BLaER1 treated with 17β-estradiol and CSF1 and Interleukin-3, amounts not matched to agents 10 nM and 100 nM (cell line): ENCODE measurements around the gene DISC1.

Experiments used
- H3K27ac ChIP-seq, 11 experiments: shearing (Covaris generic); formaldehyde crosslinking; 2 replicates each; pipeline ENCODE4 v1.8.1; 2022
- H3K27me3 ChIP-seq, 11 experiments: shearing (Covaris generic); formaldehyde crosslinking; 2 replicates each; pipeline ENCODE4 v1.8.1; 2022
- H3K36me3 ChIP-seq, 11 experiments: shearing (Covaris generic); formaldehyde crosslinking; 2 replicates each; pipeline ENCODE4 v1.8.1; 2022
- H3K4me1 ChIP-seq, 10 experiments: shearing (Covaris generic); formaldehyde crosslinking; 2 replicates each; pipeline ENCODE4 v1.8.1; 2022
- H3K4me2 ChIP-seq, 11 experiments: shearing (Covaris generic); formaldehyde crosslinking; 2 replicates each; pipeline ENCODE4 v1.8.1; 2022
- H3K4me3 ChIP-seq, 10 experiments: shearing (Covaris generic); formaldehyde crosslinking; 2 replicates each; pipeline ENCODE4 v1.8.1; 2022
- H3K9ac ChIP-seq, 11 experiments: shearing (Covaris generic); formaldehyde crosslinking; 2 replicates each; pipeline ENCODE4 v1.8.1; 2022
- H3K9me3 ChIP-seq, 11 experiments: shearing (Covaris generic); formaldehyde crosslinking; replicated peaks in 1 of 11; 2 replicates each; pipeline ENCODE4 v1.8.1; 2022
- H4K20me1 ChIP-seq, 11 experiments: shearing (Covaris generic); formaldehyde crosslinking; 2 replicates each; pipeline ENCODE4 v1.8.1; 2022
- Cebpa-rat ChIP-seq, 11 experiments: shearing (Covaris generic); IDR thresholded peaks; 2 replicates each; pipeline ENCODE4 v1.8.1; 2022

DISC1 gene

GRCh38 chr1:232031156-232031555 lies 404.6 kb downstream of the DISC1 start:
- no peak overlapping the region for H3K4me3 ChIP-seq
- H3K4me2 ChIP-seq = no peak overlapping the region
- H3K36me3 ChIP-seq = peaks cover 0 to 92% (median 6%) of the 10 kb centered on the region in 11 experiments; a peak in 10 of 22 replicates
- H3K27ac ChIP-seq = no peak overlapping the region
- H4K20me1 ChIP-seq = no peaks in the 10 kb centered on the region
- TF ChIP-seq Cebpa-rat (IDR thresholded peaks at IDR 0.05) = no peak
- H3K4me1 ChIP-seq = no peaks in the 10 kb centered on the region
- no peak overlapping the region for H3K9ac ChIP-seq
- H3K9me3 ChIP-seq = no peaks in the 10 kb centered on the region
- no peaks in the 10 kb centered on the region for H3K27me3 ChIP-seq

DNA sequence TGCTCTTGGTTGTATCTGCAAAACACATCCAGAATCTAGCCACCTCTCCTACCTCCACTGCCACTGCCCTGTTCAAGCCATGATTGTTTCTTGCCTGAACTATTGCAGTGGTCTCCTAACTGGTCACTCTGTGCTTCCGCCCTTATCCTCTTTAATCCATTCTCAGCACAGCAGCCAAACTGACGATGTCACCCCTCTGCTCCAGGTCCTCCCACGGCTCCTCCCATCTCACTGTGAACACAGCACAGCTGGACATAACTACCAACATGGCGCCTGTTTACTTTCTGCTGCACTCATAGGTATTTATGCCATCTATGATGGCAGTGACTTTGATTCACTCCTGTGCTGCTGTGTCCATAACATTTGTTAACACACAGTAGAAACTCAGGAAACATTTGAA lies 406.7 kb downstream of the DISC1 start:
- Histone ChIP-seq H3K27ac (no peak overlapping the region), H3K4me1 (no peaks in the 10 kb centered on the region), H3K36me3 (peaks cover 0 to 80% (median 0%) of the 10 kb centered on the region in 11 experiments; a peak in 8 of 22 replicates), H4K20me1 (no peaks in the 10 kb centered on the region; a peak in 1 of 22 replicates), H3K9me3 (no peaks in the 10 kb centered on the region), H3K27me3 (no peaks in the 10 kb centered on the region), H3K4me3 (no peak overlapping the region), H3K9ac (no peak overlapping the region), H3K4me2 (no peak overlapping the region)
- TF ChIP-seq Cebpa-rat (IDR thresholded peaks at IDR 0.05) = no peak

DNA sequence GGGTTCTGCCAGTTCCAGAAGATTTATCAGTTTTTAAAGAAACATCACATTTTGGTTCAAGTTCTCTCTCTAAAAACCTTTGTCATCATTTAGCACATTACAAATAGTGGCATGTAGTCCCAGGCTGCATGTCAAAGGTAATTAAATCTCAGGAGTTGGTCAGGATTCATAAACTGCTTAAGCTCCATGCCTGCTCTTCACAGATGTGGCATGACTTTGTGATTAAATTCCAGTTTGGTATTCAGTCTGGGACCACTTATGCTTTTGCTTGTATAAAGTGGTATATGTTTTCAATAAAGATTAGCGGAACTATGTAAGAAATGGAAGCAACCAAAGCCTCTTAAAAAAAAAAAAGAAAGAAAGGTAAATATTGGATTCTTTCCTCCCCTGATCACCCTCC lies 408.0 kb downstream of the DISC1 start:
- H3K9ac ChIP-seq = no peak overlapping the region
- no peak overlapping the region for H3K4me2 ChIP-seq
- no peak for TF ChIP-seq Cebpa-rat (IDR thresholded peaks at IDR 0.05)
- H3K27me3 ChIP-seq = no peaks in the 10 kb centered on the region
- H3K9me3 ChIP-seq = no peaks in the 10 kb centered on the region
- no peaks in the 10 kb centered on the region; a peak in 1 of 22 replicates for H4K20me1 ChIP-seq
- H3K4me3 ChIP-seq = no peak overlapping the region
- peaks cover 0 to 71% (median 0%) of the 10 kb centered on the region in 11 experiments; a peak in 8 of 22 replicates for H3K36me3 ChIP-seq
- no peaks in the 10 kb centered on the region for H3K4me1 ChIP-seq
- no peak overlapping the region for H3K27ac ChIP-seq

- H3K36me3 ChIP-seq = peaks cover 0 to 58% (median 0%) of the 10 kb centered on the region in 11 experiments; a peak in 5 of 22 replicates
- no peak overlapping the region for H3K27ac ChIP-seq
- H3K27me3 ChIP-seq = no peaks in the 10 kb centered on the region
- H3K4me1 ChIP-seq = no peaks in the 10 kb centered on the region
- H3K9ac ChIP-seq = no peak overlapping the region
- no peak overlapping the region for H3K4me3 ChIP-seq
- no peak overlapping the region for H3K4me2 ChIP-seq
- no peaks in the 10 kb centered on the region for H3K9me3 ChIP-seq
- no peak for TF ChIP-seq Cebpa-rat (IDR thresholded peaks at IDR 0.05)
- H4K20me1 ChIP-seq = no peaks in the 10 kb centered on the region; a peak in 1 of 22 replicates
Observed at GRCh38 chr1:232036181-232036933, 409.8 kb downstream of the DISC1 start.

DNA sequence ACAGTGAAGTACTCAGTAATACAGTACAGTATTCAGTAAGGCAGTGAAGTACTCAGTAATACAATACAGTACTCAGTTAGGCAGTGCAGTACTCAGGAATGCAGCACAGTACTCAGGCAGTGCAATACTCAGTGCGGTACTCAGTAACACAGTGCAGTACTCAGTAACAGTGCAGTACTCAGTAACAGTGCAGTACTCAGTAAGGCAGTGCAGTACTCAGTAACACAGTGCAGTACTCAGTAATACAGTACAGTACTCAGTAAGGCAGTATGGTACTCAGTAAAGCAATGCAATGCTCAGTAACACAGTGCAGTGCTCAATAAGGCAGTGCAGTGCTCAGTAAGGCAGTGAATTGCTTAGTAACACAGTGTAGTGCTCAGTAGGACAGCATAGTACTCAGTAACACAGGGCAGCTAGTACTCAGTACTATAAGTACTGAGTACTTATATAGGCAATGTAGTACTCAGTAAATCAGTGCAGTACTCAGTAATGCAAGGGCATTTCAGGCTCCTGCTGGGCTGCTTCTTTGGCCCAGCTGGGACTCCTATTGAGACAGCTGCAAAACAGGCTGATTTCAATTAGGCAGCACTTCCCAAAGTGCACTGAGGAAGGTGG lies 411.3 kb downstream of the DISC1 start:
- no peaks in the 10 kb centered on the region for H3K9me3 ChIP-seq
- H4K20me1 ChIP-seq = no peaks in the 10 kb centered on the region; a peak in 1 of 22 replicates
- no peaks in the 10 kb centered on the region for H3K27me3 ChIP-seq
- no peak overlapping the region for H3K4me2 ChIP-seq
- no peak overlapping the region for H3K9ac ChIP-seq
- H3K4me1 ChIP-seq = no peaks in the 10 kb centered on the region
- TF ChIP-seq Cebpa-rat (IDR thresholded peaks at IDR 0.05) = no peak
- no peak overlapping the region for H3K4me3 ChIP-seq
- no peak overlapping the region for H3K27ac ChIP-seq
- H3K36me3 ChIP-seq = peaks cover 0 to 43% (median 0%) of the 10 kb centered on the region in 11 experiments; a peak in 5 of 22 replicates

GRCh38 chr1:232038706-232039677 lies 412.4 kb downstream of the DISC1 start:
- Histone ChIP-seq H4K20me1 (no peaks in the 10 kb centered on the region; a peak in 1 of 22 replicates), H3K9ac (no peak overlapping the region), H3K27me3 (no peaks in the 10 kb centered on the region), H3K4me3 (no peak overlapping the region), H3K4me1 (no peaks in the 10 kb centered on the region), H3K9me3 (no peaks in the 10 kb centered on the region), H3K36me3 (peaks cover 0 to 32% (median 0%) of the 10 kb centered on the region in 11 experiments; a peak in 3 of 22 replicates), H3K27ac (no peak overlapping the region), H3K4me2 (no peak overlapping the region)
- TF ChIP-seq Cebpa-rat (IDR thresholded peaks at IDR 0.05) = no peak

GRCh38 chr1:232040260-232040659 lies 413.7 kb downstream of the DISC1 start:
- no peaks in the 10 kb centered on the region for H3K4me1 ChIP-seq
- no peaks in the 10 kb centered on the region; a peak in 1 of 22 replicates for H4K20me1 ChIP-seq

DNA sequence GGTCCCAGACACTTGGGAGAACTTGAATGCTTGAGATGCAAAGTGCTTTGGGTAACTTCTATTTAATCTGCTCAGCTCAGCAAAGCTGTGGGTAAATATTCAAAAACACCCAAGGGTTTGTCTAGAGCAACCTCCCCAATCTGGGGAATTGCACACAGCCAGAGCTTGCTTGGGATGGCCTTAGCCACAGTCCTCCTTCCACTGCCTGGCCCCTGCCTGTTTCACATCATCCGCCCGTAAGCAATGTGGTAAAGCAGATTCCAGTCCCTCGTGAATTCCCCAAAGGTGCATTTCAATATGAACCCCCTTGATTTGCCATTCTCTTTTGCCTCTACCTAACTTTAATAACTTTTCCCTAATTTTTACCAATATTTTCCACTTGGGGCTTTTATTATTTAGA lies 418.1 kb downstream of the DISC1 start:
- Histone ChIP-seq H4K20me1 (no peaks in the 10 kb centered on the region), H3K27ac (no peak overlapping the region), H3K9ac (no peak overlapping the region), H3K9me3 (no peaks in the 10 kb centered on the region), H3K36me3 (no peaks in the 10 kb centered on the region), H3K4me3 (no peak overlapping the region), H3K27me3 (no peaks in the 10 kb centered on the region), H3K4me1 (no peaks in the 10 kb centered on the region), H3K4me2 (no peak overlapping the region)
- no peak for TF ChIP-seq Cebpa-rat (IDR thresholded peaks at IDR 0.05)

More at GRCh38 chr1:232040260-232040659, 413.7 kb downstream of the DISC1 start:
- H3K4me3 ChIP-seq = no peak overlapping the region
- no peak overlapping the region for H3K27ac ChIP-seq
- no peaks in the 10 kb centered on the region for H3K27me3 ChIP-seq
- no peak overlapping the region for H3K4me2 ChIP-seq
- H3K36me3 ChIP-seq = peaks cover 0 to 19% (median 0%) of the 10 kb centered on the region in 11 experiments; a peak in 2 of 22 replicates
- no peak overlapping the region for H3K9ac ChIP-seq
- H3K9me3 ChIP-seq = no peaks in the 10 kb centered on the region
- no peak for TF ChIP-seq Cebpa-rat (IDR thresholded peaks at IDR 0.05)
